Measurements from ENCODE around the gene S100B. TPM values are rescaled to one million over a fixed set of nuclear protein-coding genes. Genes with fewer than 3 reads are reported as not detected.
A peak's percentile ranks its signal among the peaks of the same experiment; 100 is the strongest.

Gene S100B
- total and polyA plus RNA-seq, 9 of the 15 experiments (the other 6 are each of a cell fraction or from before 2014, with no cell fraction given) = not detected

GRCh38 chr21:46636550-46637285 is 31.8 kb upstream of the S100B start:
- Histone ChIP-seq H3K27me3 (ENCODE audit: control insufficient read depth in 2 of 2, insufficient read depth in 2 of 2, low read length in 2 of 2) (no peaks in the 10 kb centered on the region), H3K27ac (ENCODE audit: extremely low read depth, low read depth, low read length) (peak overlapping the region; percentile 6; the same call in 2 of the 3 replicates), H2AFZ (ENCODE audit: low read depth, low read length) (peak overlapping the region; percentile 96), H3K4me3 (peak overlapping the region; percentile 63), H3K9me3 (replicated peaks; ENCODE audit: control insufficient read depth, insufficient read depth, low read depth, low read length) (no peaks in the 10 kb centered on the region), H3K36me3 (ENCODE audit: control insufficient read depth, insufficient read depth, low read length) (peaks cover 29% of the 10 kb centered on the region; the same call in 2 of the 3 replicates), H3K79me2 (ENCODE audit: control insufficient read depth, insufficient read depth, low read length) (peaks cover 45% of the 10 kb centered on the region), H3K4me1 (replicated peaks in 1 of 2; ENCODE audit: control insufficient read depth in 2 of 2, insufficient read depth in 2 of 2, low read length in 2 of 2) (peaks cover 14 to 25% of the 10 kb centered on the region in 2 experiments; a peak in 4 of 5 replicates), H3K9ac (ENCODE audit: insufficient read depth in 1 of 2, low read depth in 2 of 2, low read length in 2 of 2) (peak overlapping the region; percentile 13 to 95; a peak in 3 of 4 replicates), H4K20me1 (replicated peaks; ENCODE audit: control insufficient read depth, insufficient read depth, low read length) (no peaks in the 10 kb centered on the region), H3K9me1 (ENCODE audit: control insufficient read depth, insufficient read depth, low read length) (no peaks in the 10 kb centered on the region), H3K4me2 (ENCODE audit: insufficient read depth, low read length) (peak overlapping the region; percentile 99)
- WGBS (ENCODE audit: insufficient coverage, low coverage, missing lambda C conversion rate) = 26% methylated on average over 7 of the region's 7 CpGs
- in situ Hi-C loops (cut with MboI) (no loop called here), intact Hi-C loops (cut with micrococcal nuclease) (no loop called here)
- FAIRE-seq (peak; percentile 48), ATAC-seq (no peak), DNase-seq (ENCODE audit: extremely low read depth in 1 of 4, low spot score in 3 of 4) (peak in 1 of 4 experiments; percentile 32)
- CTCF ChIA-PET (ENCODE audit: low intra/inter-chr PET ratio) = no interaction called here
- POLR2A ChIA-PET = interaction anchor here (0.8 to 1.8 kb wide), 7 partner anchors 9 to 311 kb away, joined by 3 to 7 read pairs (median 5); no protein-coding TSS in a partner anchor
- TSS peak; percentile 42 for BruUV-seq (replicated peaks)
- no peak for TF ChIP-seq RFX1 (IDR thresholded peaks at IDR 0.05)
- TF ChIP-seq TFAM (CRISPR knock-in tag; conservative IDR thresholded peaks at IDR 0.05) = no peak
- TF ChIP-seq SP1 (CRISPR knock-in tag; IDR thresholded peaks at IDR 0.05) = peak; percentile 45; the same call in 1 of the 2 replicates
- TF ChIP-seq ZBTB17 (CRISPR knock-in tag; IDR thresholded peaks at IDR 0.05) = no peak
- no peak for TF ChIP-seq E2F1 (CRISPR knock-in tag; IDR thresholded peaks at IDR 0.05)
- 0 out of 2 replicates have a peak, but pooled peaks have one; percentile 5 for TF ChIP-seq MGA (IDR thresholded peaks at IDR 0.05)
- no peak for TF ChIP-seq TBP (optimal IDR thresholded peaks at IDR 0.05; ENCODE audit: low read depth, low read length)
- no peak for TF ChIP-seq FOXA3 (CRISPR knock-in tag; conservative IDR thresholded peaks at IDR 0.05 in 1 of 2, IDR thresholded peaks at IDR 0.05 in 1 of 2)

All from K562 (cell line).